IPS-15b (cell line): ENCODE data around the gene PRM2.

ENCODE experiments used
- H3K27me3 ChIP-seq: one replicate; pipeline ENCODE4 v1.6.1; 2013; ENCODE audit warnings: low read length; ENCODE audit not compliant: control insufficient read depth, insufficient read depth
- H3K36me3 ChIP-seq: one replicate; pipeline ENCODE4 v1.6.1; 2013; ENCODE audit warnings: low read length; ENCODE audit not compliant: control insufficient read depth, insufficient read depth
- H3K4me1 ChIP-seq: one replicate; pipeline ENCODE4 v1.6.1; 2013; ENCODE audit warnings: mild to moderate bottlenecking, low read length; ENCODE audit not compliant: control insufficient read depth, insufficient read depth
- H3K4me3 ChIP-seq: one replicate; pipeline ENCODE4 v1.5.1; 2013; ENCODE audit warnings: low read depth, low read length
- H3K9ac ChIP-seq: one replicate; pipeline ENCODE4 v1.6.1; 2013; ENCODE audit warnings: low read depth, mild to moderate bottlenecking, low read length
- H3K9me3 ChIP-seq: one replicate; pipeline ENCODE4 v1.6.1; 2013; ENCODE audit warnings: mild to moderate bottlenecking, low read length; ENCODE audit not compliant: control insufficient read depth, insufficient read depth

PRM2 gene

DNA sequence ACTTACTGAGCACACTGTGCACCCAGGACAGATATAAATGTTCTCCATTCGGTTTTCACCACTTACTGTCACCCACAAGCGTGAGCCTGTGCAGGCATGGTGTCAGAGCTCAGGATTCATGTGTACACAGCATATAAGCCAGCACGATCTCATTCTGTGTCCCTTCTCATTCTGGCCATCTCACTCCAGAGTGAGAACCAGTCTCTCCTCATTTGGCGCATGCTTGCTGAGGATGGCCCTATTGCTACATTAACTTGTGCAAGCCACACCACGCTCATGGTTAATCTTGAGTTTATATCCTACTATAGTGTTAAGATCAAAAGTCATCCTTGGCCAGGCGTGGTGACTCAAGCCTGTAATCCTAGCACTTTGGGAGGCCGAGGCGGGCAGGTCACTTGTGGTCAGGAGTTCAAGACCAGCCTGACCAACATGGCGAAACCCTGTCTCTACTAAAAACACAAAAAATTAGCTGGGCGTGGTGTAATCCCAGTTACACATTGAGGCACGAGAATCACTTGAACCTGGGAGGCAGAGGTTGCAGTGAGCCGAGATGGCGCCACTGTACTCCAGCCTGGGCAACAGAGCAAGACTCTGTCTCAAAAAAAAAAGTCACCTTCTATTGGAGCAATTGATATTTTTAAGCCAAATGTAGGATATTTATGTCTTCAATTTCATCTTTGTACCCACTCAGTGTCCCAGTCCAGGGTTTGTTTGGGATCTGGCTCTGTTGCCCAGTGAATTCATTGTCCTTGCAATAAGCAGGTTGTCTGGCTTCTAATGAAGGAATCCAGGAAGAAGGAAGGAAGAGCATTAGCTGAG, 41.2 kb downstream of the PRM2 start:
- no peaks in the 10 kb centered on the region for H3K4me1 ChIP-seq
- no peaks in the 10 kb centered on the region for H3K9me3 ChIP-seq
- no peaks in the 10 kb centered on the region for H3K36me3 ChIP-seq
- no peak overlapping the region for H3K4me3 ChIP-seq
- no peak overlapping the region for H3K9ac ChIP-seq
- H3K27me3 ChIP-seq: peaks cover 3% of the 10 kb centered on the region

DNA sequence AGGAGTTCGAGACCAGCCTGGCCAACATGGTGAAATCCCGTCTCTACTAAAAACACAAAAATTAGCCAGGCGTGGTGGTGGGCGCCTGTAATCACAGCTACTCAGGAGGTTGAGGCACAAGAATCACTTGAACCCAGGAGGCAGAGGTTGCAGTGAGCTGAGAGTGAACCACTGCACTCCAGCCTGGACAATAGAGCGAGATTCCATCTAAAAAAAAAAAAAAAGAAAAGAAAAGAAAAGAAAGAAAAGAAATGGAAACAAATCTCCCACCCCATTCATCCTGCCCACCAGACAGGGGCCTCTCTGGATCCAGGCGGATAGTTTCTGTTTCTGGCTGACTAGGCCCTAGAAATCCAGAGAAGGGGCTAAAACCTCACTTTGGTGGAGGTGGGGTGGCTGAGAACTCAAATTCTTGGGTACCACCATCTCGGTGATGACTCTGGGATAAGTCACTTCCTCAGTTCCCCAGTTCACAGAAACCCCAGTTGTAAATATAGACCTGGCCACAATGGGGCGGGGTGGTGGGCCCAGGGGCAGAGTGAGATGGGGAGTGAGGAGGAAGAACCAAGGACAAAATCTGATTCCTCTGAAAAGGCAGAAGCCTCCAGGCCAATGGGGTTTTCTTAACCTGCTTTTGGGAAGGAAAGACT, 42.4 kb downstream of the PRM2 start:
- Histone ChIP-seq H3K4me3 (no peak overlapping the region), H3K27me3 (peaks cover 3% of the 10 kb centered on the region), H3K9me3 (no peaks in the 10 kb centered on the region), H3K36me3 (no peaks in the 10 kb centered on the region), H3K9ac (no peak overlapping the region), H3K4me1 (no peaks in the 10 kb centered on the region)

DNA sequence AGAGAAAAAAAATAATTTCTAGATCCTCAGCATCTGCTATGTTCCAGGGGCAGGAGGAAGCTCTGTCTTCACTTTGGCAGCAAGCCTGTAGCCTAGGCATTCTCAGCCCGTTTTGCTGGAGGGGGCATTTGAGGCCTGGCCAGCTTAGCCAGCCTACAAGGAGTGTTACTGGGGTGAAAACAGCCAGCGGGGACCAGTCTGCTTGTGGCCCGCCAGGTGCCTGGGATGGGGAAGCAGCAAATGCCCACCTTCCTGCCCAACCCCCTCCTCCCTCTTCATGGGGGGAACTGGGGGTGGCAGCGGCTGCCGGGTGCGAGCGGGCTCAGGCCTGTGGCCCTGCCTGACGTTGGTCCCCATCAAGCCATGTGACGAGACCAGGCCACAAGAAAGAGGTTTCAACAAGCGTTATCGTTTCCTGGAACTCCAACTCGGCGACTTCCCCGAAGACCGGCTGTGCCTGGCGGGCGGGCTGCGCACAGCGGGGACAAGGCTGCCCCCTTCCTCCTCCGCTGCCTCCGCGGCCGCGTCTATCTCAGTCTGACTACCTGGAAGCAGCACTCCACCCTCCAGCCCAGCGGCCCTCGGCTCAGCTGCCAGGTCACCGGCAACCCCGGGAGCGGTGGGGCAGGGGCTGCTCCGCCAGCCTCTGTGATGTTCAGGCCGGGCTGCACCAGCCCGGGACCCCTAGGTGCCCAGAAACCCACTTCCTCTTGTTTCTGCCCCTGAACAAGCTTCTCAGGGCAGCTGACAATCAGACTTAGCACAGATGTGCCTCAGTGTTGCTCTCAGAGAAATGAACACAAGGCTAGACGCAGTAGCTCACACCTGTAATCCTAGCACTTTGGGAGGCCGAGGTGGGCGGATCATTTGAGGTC, 43.2 kb downstream of the PRM2 start:
- no peaks in the 10 kb centered on the region for H3K9me3 ChIP-seq
- no peaks in the 10 kb centered on the region for H3K4me1 ChIP-seq
- H3K4me3 ChIP-seq: no peak overlapping the region
- no peaks in the 10 kb centered on the region for H3K36me3 ChIP-seq
- H3K27me3 ChIP-seq: peaks cover 3% of the 10 kb centered on the region
- H3K9ac ChIP-seq: peak overlapping the region; percentile 18

DNA sequence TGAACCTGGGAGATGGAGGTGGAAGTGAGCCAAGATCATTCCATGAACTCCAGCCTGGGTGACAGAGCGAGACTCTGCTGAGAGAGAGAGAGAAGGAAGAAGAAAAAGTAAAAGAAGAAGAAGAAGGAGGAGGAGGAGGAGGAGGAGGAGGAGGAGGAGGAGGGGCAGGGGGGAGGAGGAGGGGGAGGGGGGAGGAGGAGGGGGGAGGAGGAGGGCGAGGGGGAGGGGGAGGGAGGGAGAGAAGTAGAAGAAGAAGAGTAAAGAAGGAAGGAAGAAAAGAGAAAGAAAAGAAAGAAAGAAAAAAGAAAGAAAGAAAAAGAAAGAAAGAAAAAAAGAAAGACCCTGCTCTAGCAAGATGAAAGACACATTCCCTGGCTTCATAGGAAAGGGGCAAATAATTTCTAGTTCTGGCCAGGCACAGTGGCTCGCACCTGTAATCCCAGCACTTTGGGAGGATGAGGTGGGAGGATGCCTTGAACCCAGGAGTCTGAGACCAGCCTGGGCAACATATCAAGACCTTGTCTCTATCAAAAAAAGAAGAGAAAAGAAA, 43.9 kb downstream of the PRM2 start:
- Histone ChIP-seq H3K4me3 (no peak overlapping the region), H3K9ac (no peak overlapping the region), H3K4me1 (no peaks in the 10 kb centered on the region)

DNA sequence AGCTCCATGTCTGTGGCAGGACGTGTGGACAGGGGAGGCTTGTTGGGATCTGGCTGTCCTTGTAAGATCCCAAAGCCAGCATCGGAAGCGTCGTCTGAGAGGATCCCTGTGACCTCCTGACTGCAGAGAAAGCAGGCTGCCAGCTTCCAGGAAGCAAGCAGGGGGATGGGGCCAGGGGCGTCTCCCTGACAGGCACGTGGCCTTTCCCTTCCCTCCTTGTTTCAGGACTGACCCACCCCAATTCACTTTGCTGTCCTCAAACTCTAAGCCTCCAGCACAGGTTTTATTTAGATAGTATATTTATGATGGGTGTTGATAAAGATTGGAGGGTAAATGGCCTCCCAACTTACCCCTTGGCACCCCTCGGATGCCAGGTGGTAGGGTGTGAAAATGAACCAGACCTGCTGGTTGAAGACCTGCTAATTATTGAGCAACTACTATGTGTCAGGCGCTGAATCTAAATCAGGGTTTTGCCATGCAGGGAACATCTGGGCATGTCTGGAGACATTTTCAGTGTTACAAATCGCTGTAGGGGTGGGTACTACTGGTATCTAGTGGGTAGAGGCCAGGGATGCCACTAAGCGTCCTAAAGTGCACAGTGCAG, 44.8 kb downstream of the PRM2 start:
- Histone ChIP-seq H3K4me1 (no peaks in the 10 kb centered on the region), H3K4me3 (no peak overlapping the region), H3K36me3 (no peaks in the 10 kb centered on the region), H3K27me3 (peaks cover 3% of the 10 kb centered on the region), H3K9me3 (no peaks in the 10 kb centered on the region), H3K9ac (no peak overlapping the region)

More for the DNA sequence above, 43.9 kb downstream of the PRM2 start:
- Histone ChIP-seq H3K36me3 (no peaks in the 10 kb centered on the region), H3K27me3 (peaks cover 3% of the 10 kb centered on the region), H3K9me3 (no peaks in the 10 kb centered on the region)

DNA sequence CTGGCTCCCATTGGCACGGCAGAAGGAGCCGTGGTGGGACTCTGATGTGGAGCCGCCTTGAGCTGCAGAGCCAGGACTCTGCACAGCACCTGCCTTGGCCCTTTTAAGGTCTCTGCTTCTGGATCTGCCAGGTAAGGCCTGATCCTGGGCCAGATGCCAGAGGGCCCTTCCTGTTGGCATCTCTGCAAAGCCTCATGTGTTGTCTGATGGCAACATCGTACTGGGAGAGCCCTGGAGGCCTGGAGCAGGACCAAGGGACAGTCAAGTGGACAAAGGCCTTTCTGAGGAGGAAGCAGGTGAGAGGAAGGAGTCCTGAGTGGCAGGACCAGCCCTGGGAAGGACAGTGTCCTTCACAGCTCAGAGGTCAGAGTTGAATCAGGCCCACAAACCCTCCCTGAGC, 46.4 kb downstream of the PRM2 start:
- Histone ChIP-seq H3K4me1 (no peaks in the 10 kb centered on the region), H3K36me3 (no peaks in the 10 kb centered on the region), H3K9me3 (no peaks in the 10 kb centered on the region), H3K4me3 (no peak overlapping the region), H3K9ac (no peak overlapping the region), H3K27me3 (peaks cover 3% of the 10 kb centered on the region)

DNA sequence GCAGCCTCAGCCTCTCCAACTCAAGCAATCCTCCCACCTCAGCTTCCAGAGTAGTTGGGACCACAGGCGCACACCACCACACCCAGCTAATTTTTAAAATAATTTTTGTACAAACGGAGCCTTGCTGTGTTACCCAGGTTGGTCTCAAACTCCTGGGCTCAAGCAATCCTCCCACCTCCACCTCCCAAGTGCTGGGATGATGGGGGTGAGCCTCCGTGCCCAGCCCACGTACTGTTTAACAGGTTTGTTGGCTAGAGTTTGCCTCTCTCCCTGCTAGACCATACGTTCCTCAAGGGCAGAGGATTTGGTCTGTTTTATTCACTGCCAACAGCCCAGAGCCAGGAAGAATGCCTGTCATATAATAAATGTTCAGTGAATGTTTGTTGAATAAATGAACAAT, 46.8 kb downstream of the PRM2 start:
- peaks cover 3% of the 10 kb centered on the region for H3K27me3 ChIP-seq
- no peak overlapping the region for H3K4me3 ChIP-seq
- H3K9me3 ChIP-seq: no peaks in the 10 kb centered on the region
- H3K36me3 ChIP-seq: no peaks in the 10 kb centered on the region
- no peaks in the 10 kb centered on the region for H3K4me1 ChIP-seq
- H3K9ac ChIP-seq: no peak overlapping the region

DNA sequence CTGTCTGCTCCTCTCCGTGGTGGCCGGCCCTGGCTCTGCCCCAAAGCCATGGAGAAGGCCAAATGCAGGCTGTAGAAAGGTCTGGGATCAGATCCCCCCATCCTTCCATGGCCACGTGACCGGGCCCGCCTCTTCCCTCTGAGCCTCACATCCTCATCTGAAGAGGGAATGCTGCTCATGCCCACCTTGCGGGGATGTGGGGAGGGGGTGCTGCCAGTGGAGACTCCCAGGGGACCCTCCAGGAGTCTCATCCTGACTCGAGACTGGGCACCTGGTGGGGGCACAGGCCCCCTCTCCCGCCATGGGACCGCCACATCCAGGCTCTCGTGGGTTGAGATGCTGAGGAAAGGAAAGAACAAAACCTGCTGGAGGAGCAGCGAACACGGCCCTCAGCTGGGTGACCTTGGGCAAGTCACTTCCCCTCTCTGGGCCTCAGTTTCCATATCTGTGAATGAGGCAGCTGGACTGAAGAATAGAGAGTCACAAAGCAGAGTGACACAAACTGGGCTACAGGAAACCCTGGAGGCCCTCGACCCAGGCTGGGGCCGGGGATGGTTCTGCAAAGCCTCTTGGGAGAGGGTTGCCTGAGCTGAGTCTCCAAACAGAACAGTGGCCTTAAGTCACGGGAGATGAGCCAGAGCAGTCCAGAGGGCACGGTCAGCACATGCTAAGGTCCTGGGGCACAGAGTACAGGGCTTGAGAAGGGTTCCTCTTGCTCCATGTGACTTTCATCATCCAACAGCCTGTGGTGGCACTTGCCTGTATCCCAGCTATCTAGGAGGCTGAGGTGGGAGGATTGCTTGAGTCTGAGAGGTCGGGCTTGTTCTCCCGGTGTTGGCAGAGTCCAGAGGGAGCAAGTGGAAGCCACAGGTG, 50.4 kb downstream of the PRM2 start:
- Histone ChIP-seq H3K9me3 (no peaks in the 10 kb centered on the region), H3K9ac (no peak overlapping the region), H3K4me3 (no peak overlapping the region), H3K36me3 (no peaks in the 10 kb centered on the region), H3K4me1 (no peaks in the 10 kb centered on the region), H3K27me3 (no peaks in the 10 kb centered on the region)
